HepG2 (cell line): Measurements from ENCODE around the gene PRKCE. TPM values are rescaled to one million over a fixed set of nuclear protein-coding genes. Genes with fewer than 3 reads are reported as not detected.

ENCODE experiments used
- ATAC-seq: fragments of 200-7000 bp; cut with Tn5 transposase; 3 replicates; pipeline ENCODE4 v1.9.1; 2020; ENCODE audit warnings: mild to moderate bottlenecking, moderate library complexity
- BruUV-seq: library from RNA; stranded (reverse); fragments of 400-500 nt; replicated peaks from 2 replicates; lab custom pipeline; 2021; lab: Mats Ljungman, UMichigan
- CTCF ChIA-PET: fragments of 300-600 bp; formaldehyde crosslinking; extraction: SDS; loops from one replicate; lab custom pipeline; 2021; ENCODE audit warnings: low total read pairs, inconsistent platforms, low intra/inter-chr PET ratio; lab: Yijun Ruan, JAX
- POLR2A ChIA-PET: fragments of 350-600 bp; sonication (Branson Sonifier 250); formaldehyde crosslinking; loops from one replicate; lab custom pipeline; 2020; ENCODE audit warnings: antibody characterized with exemption, inconsistent platforms; lab: Yijun Ruan, JAX
- DNase-seq: peaks from one replicate; pipeline ENCODE4 v3.0.0-alpha.2; 2015; ENCODE audit warnings: low spot score
- FAIRE-seq: peaks from 3 replicates; lab custom pipeline; 2011; peaks lifted over from hg19 to GRCh38; lab: Jason Lieb, UNC
- H2AFZ ChIP-seq: one replicate; pipeline ENCODE4 v1.6.1; 2011; ENCODE audit warnings: low read length, inconsistent platforms
- H3K27ac ChIP-seq: fragments of 300-600 bp; 3 replicates; pipeline ENCODE4 v1.8.0; 2011; ENCODE audit warnings: mixed run types, mild to moderate bottlenecking, mixed read lengths, low read length, inconsistent platforms; ENCODE audit not compliant: insufficient read depth; ENCODE audit errors: extremely low read length
- H3K27me3 ChIP-seq, 2 experiments: fragments of 200-600 bp in 1 of 2; 2 replicates in 1 of 2; 3 replicates in 1 of 2; pipeline versions ENCODE4 v1.6.0 to v1.8.0; 2011; ENCODE audit warnings: low read length in 2 of 2, mild to moderate bottlenecking in 2 of 2, moderate library complexity in 2 of 2, inconsistent platforms in 1 of 2; ENCODE audit not compliant: insufficient read depth in 2 of 2, control insufficient read depth in 1 of 2
- H3K36me3 ChIP-seq, 2 experiments: fragments of 200-600 bp in 1 of 2; replicated peaks in 1 of 2; 2 replicates in 1 of 2; 3 replicates in 1 of 2; pipeline versions ENCODE4 v1.5.1 to v1.8.0; 2011; ENCODE audit warnings: low read length in 2 of 2, inconsistent platforms in 1 of 2; ENCODE audit not compliant: insufficient read depth in 2 of 2, control insufficient read depth in 1 of 2
- H3K4me1 ChIP-seq: 2 replicates; pipeline ENCODE4 v1.5.1; 2012; ENCODE audit warnings: low read length, inconsistent platforms; ENCODE audit not compliant: insufficient read depth
- H3K4me2 ChIP-seq: 2 replicates; pipeline ENCODE4 v1.6.0; 2011; ENCODE audit warnings: low read depth, low read length, inconsistent platforms
- H3K4me3 ChIP-seq, 3 experiments: fragments of 200-600 bp in 1 of 3; sonication (generic), shearing (Covaris generic) in 1 of 3; replicated peaks in 1 of 3; 2 replicates each; pipeline ENCODE4 v1.5.1; 2011 to 2016; ENCODE audit warnings: low read length in 3 of 3, inconsistent platforms in 2 of 3, low read depth in 2 of 3, mild to moderate bottlenecking in 2 of 3, control low read depth in 1 of 3, mixed read lengths in 1 of 3; ENCODE audit not compliant: insufficient read depth in 1 of 3
- H3K79me2 ChIP-seq: one replicate; pipeline ENCODE4 v1.6.1; 2011; ENCODE audit warnings: low read length, inconsistent platforms; ENCODE audit not compliant: insufficient read depth
- H3K9ac ChIP-seq: 2 replicates; pipeline ENCODE4 v1.6.0; 2011; ENCODE audit warnings: mild to moderate bottlenecking, low read depth, low read length, inconsistent platforms; ENCODE audit not compliant: insufficient read depth
- H3K9me3 ChIP-seq: 2 replicates; pipeline ENCODE4 v1.5.1; 2012; ENCODE audit warnings: mild to moderate bottlenecking, low read length
- H4K20me1 ChIP-seq: 2 replicates; pipeline ENCODE4 v1.6.0; 2011; ENCODE audit warnings: inconsistent platforms, mild to moderate bottlenecking, low read length, moderate library complexity; ENCODE audit not compliant: insufficient read depth
- FOSL1 ChIP-seq: sonication (generic); formaldehyde crosslinking; IDR thresholded peaks from 2 replicates; pipeline ENCODE4 v1.9.0; 2021; ENCODE audit warnings: missing genetic modification reagents, borderline replicate concordance
- HBP1 ChIP-seq: IDR thresholded peaks from 2 replicates; pipeline ENCODE4 v1.6.1; 2016; ENCODE audit warnings: low read depth, control low read depth
- HHEX ChIP-seq: IDR thresholded peaks from 2 replicates; pipeline ENCODE4 v1.6.1; 2016; ENCODE audit warnings: control low read depth
- KMT2A ChIP-seq: sonication (generic); formaldehyde crosslinking; IDR thresholded peaks from 2 replicates; pipeline ENCODE4 v1.4.0; 2020; ENCODE audit warnings: missing genetic modification reagents
- MAZ ChIP-seq, 2 experiments: sonication (generic) in 1 of 2; formaldehyde crosslinking in 1 of 2; IDR thresholded peaks; 2 replicates each; pipeline versions ENCODE4 v1.5.0 to v1.6.1; 2012 to 2020; ENCODE audit warnings: low read depth in 2 of 2, mild to moderate bottlenecking in 2 of 2, borderline replicate concordance in 1 of 2, improper control_type of control experiment in 1 of 2, low read length in 1 of 2, missing genetic modification reagents in 1 of 2, moderate library complexity in 1 of 2
- NFE2 ChIP-seq: sonication (generic); formaldehyde crosslinking; IDR thresholded peaks from 2 replicates; pipeline ENCODE4 v1.4.0; 2020; ENCODE audit warnings: missing genetic modification reagents
- PBX2 ChIP-seq: IDR thresholded peaks from 2 replicates; pipeline ENCODE4 v1.6.1; 2016; ENCODE audit warnings: control low read depth
- SIX1 ChIP-seq: sonication (generic); formaldehyde crosslinking; IDR thresholded peaks from 2 replicates; pipeline ENCODE4 v1.4.0; 2020; ENCODE audit warnings: missing genetic modification reagents, borderline replicate concordance
- SMYD3 ChIP-seq: sonication (generic); formaldehyde crosslinking; IDR thresholded peaks from 2 replicates; pipeline ENCODE4 v1.8.1; 2023; ENCODE audit warnings: mild to moderate bottlenecking, missing genetic modification reagents
- SNAPC5 ChIP-seq: sonication (generic); formaldehyde crosslinking; IDR thresholded peaks from 2 replicates; pipeline ENCODE4 v1.8.1; 2023; ENCODE audit warnings: mild to moderate bottlenecking, missing genetic modification reagents, borderline replicate concordance
- ZNF274 ChIP-seq: sonication (generic); formaldehyde crosslinking; IDR thresholded peaks from 2 replicates; pipeline ENCODE4 v1.5.1; 2020; ENCODE audit warnings: mild to moderate bottlenecking, missing genetic modification reagents
- ZNF407 ChIP-seq: sonication (generic); formaldehyde crosslinking; IDR thresholded peaks from one replicate; pipeline ENCODE4 v1.5.1; 2020; ENCODE audit warnings: mild to moderate bottlenecking, missing genetic modification reagents; ENCODE audit errors: not compliant biosample characterization
- WGBS: methylation state at CpG from one replicate; pipeline ENCODE4 v1.1.6; 2017; ENCODE audit warnings: low lambda C conversion rate; 5-methylcytosine and 5-hydroxymethylcytosine counted together
- in situ Hi-C: cut with HindIII; loops from 2 replicates; pipeline ENCODE4 v1.10.0; 2017; ENCODE audit warnings: low pct_unique_long_range_greater_than_20kb; ENCODE audit not compliant: extremely low pct_ligation_motif_present
- intact Hi-C: fragments of 100-400 bp; cut with micrococcal nuclease; formaldehyde crosslinking; loops from one replicate; pipeline ENCODE4 v1.10.0; 2022; ENCODE audit not compliant: unreplicated experiment
- polyA plus RNA-seq, 8 experiments: library from polyadenylated mRNA; depleted of rRNA in 3 of 8; stranded (reverse) in 7 of 8; unstranded in 1 of 8; fragments of >200 nt; fragmentation: Illumina TruSeq in 4 of 8; extraction: Trizol in 4 of 8; gene quantifications; 2 replicates each; pipeline versions ENCODE4 v1.2.1 to v1.2.3, GENCODE V29; 2011 to 2016; ENCODE audit warnings: low read depth in 4 of 8, missing spikeins in 1 of 8, mixed read lengths in 1 of 8; ENCODE audit not compliant: insufficient read depth in 1 of 8
- total RNA-seq, 5 experiments: library from RNA; depleted of rRNA; stranded (reverse); fragments of >200 nt; fragmentation: Illumina TruSeq; extraction: Trizol; gene quantifications; 2 replicates each; pipeline ENCODE4 v1.2.3, GENCODE V29; 2016; ENCODE audit warnings: low read depth in 1 of 5

PRKCE gene
- total and polyA plus RNA-seq, 2 of the 13 experiments (the other 11 are each of a cell fraction or from before 2014, with no cell fraction given), result 1.0 to 3.9 TPM

- no peak overlapping the region for H3K4me2 ChIP-seq
- DNase-seq (no peak), FAIRE-seq (no peak), ATAC-seq (no peak)
- ChIA-PET CTCF (no interaction called here), POLR2A (no interaction called here)
- H3K9ac ChIP-seq, result no peak overlapping the region
- no peak overlapping the region for H3K4me3 ChIP-seq
- 0 out of 2 replicates have a peak, but pooled peaks cover 5% of the 10 kb centered on the region for H3K4me1 ChIP-seq
- BruUV-seq, result no TSS peak
- no peak overlapping the region for H3K27ac ChIP-seq
- 73% methylated on average over 14 of the region's 14 CpGs for WGBS
- no peaks in the 10 kb centered on the region for H3K79me2 ChIP-seq
- no peaks in the 10 kb centered on the region for H3K27me3 ChIP-seq
- in situ Hi-C loops, result no loop called here
- no peaks in the 10 kb centered on the region for H4K20me1 ChIP-seq
- H2AFZ ChIP-seq, result no peak overlapping the region
- no peaks in the 10 kb centered on the region for H3K9me3 ChIP-seq
- intact Hi-C loops, result no loop called here
- H3K36me3 ChIP-seq, result no peaks in the 10 kb centered on the region
- no peak for TF ChIP-seq KMT2A
- TF ChIP-seq ZNF274 (CRISPR knock-in tag), result no peak
- no peak for TF ChIP-seq FOSL1 (CRISPR knock-in tag)
- TF ChIP-seq SNAPC5 (CRISPR knock-in tag), result no peak
- TF ChIP-seq NFE2 (CRISPR knock-in tag), result no peak
- no peak for TF ChIP-seq SMYD3 (CRISPR knock-in tag)
- no peak for TF ChIP-seq PBX2 (CRISPR knock-in tag)
- TF ChIP-seq HHEX, result no peak
- no peak for TF ChIP-seq HBP1 (CRISPR knock-in tag)
- no peak for TF ChIP-seq MAZ (IDR thresholded peaks at IDR 0.05; ENCODE audit: borderline replicate concordance, low read depth, low read length)
- no peak for TF ChIP-seq MAZ (CRISPR knock-in tag; IDR thresholded peaks at IDR 0.05; ENCODE audit: low read depth)
- no peak for TF ChIP-seq SIX1
- no peak for TF ChIP-seq ZNF407 (CRISPR knock-in tag)
Observed at GRCh38 chr2:45975752-45976517, 324.5 kb downstream of the PRKCE start.
